Neuronal stem cell (in vitro differentiated cells): ENCODE data around the gene COG8.
A peak's percentile ranks its signal among the peaks of the same experiment; 100 is the strongest.
"Not testable (repeated sequence)": the region's sequence is repeated elsewhere in the genome, so short reads cannot be mapped to it uniquely, and the experiment has no call there.

ENCODE experiments used
- DNase-seq: peaks from one replicate; pipeline ENCODE4 v3.0.0-alpha.2; 2013; ENCODE audit warnings: low spot score
- H2AFZ ChIP-seq: one replicate; pipeline ENCODE4 v1.6.1; 2013; ENCODE audit warnings: mild to moderate bottlenecking, low read length, inconsistent platforms
- H2AK5ac ChIP-seq: 2 replicates; pipeline ENCODE4 v1.6.1; 2013; ENCODE audit warnings: low read depth, mild to moderate bottlenecking, inconsistent platforms, low read length, moderate library complexity, mixed read lengths
- H2BK120ac ChIP-seq: 2 replicates; pipeline ENCODE4 v1.6.1; 2013; ENCODE audit warnings: low read depth, mild to moderate bottlenecking, inconsistent platforms, low read length, moderate library complexity, mixed read lengths
- H2BK12ac ChIP-seq: one replicate; pipeline ENCODE4 v1.6.1; 2013; ENCODE audit warnings: low read length, inconsistent platforms
- H2BK15ac ChIP-seq: 2 replicates; pipeline ENCODE4 v1.6.1; 2013; ENCODE audit warnings: mild to moderate bottlenecking, low read length, inconsistent platforms, mixed read lengths
- H2BK5ac ChIP-seq: one replicate; pipeline ENCODE4 v1.6.1; 2013; ENCODE audit warnings: inconsistent platforms, mild to moderate bottlenecking, low read length, moderate library complexity
- H3K14ac ChIP-seq: one replicate; pipeline ENCODE4 v1.6.1; 2013; ENCODE audit warnings: low read length, inconsistent platforms
- H3K18ac ChIP-seq: 2 replicates; pipeline ENCODE4 v1.6.1; 2013; ENCODE audit warnings: low read length, inconsistent platforms
- H3K23ac ChIP-seq: 2 replicates; pipeline ENCODE4 v1.6.1; 2013; ENCODE audit warnings: low read depth, mild to moderate bottlenecking, mixed read lengths, low read length, inconsistent platforms; ENCODE audit not compliant: poor library complexity
- H3K27ac ChIP-seq: replicated peaks from 3 replicates; pipeline ENCODE4 v1.5.1; 2013; ENCODE audit warnings: low read length, inconsistent platforms
- H3K27me3 ChIP-seq, 3 experiments: 2 replicates each; pipeline ENCODE4 v1.6.1; 2013; ENCODE audit warnings: low read length in 3 of 3, mild to moderate bottlenecking in 2 of 3, inconsistent platforms in 1 of 3, low read depth in 1 of 3, mixed read lengths in 1 of 3, moderate library complexity in 1 of 3; ENCODE audit not compliant: control insufficient read depth in 3 of 3, insufficient read depth in 3 of 3
- H3K36me3 ChIP-seq, 2 donors: replicated peaks in 1 of 2; 2 replicates each; pipeline ENCODE4 v1.6.1; 2013; ENCODE audit warnings: low read length in 2 of 2; ENCODE audit not compliant: control insufficient read depth in 2 of 2, insufficient read depth in 2 of 2
- H3K4ac ChIP-seq: 2 replicates; pipeline ENCODE4 v1.6.1; 2013; ENCODE audit warnings: inconsistent platforms, mild to moderate bottlenecking, low read length, moderate library complexity
- H3K4me1 ChIP-seq, 2 donors: 1 replicate in 1 of 2; 2 replicates in 1 of 2; pipeline ENCODE4 v1.6.1; 2013; ENCODE audit warnings: low read length in 2 of 2, low read depth in 1 of 2; ENCODE audit not compliant: control insufficient read depth in 2 of 2, insufficient read depth in 1 of 2
- H3K4me2 ChIP-seq: one replicate; pipeline ENCODE4 v1.6.1; 2013; ENCODE audit warnings: mild to moderate bottlenecking, low read length, inconsistent platforms; ENCODE audit not compliant: insufficient read depth, poor library complexity, severe bottlenecking
- H3K4me3 ChIP-seq, 2 donors: 2 replicates each; pipeline ENCODE4 v1.5.1; 2013; ENCODE audit warnings: low read length in 2 of 2, mild to moderate bottlenecking in 2 of 2, inconsistent platforms in 1 of 2, moderate library complexity in 1 of 2
- H3K79me1 ChIP-seq: one replicate; pipeline ENCODE4 v1.6.1; 2013; ENCODE audit warnings: low read depth, mild to moderate bottlenecking, inconsistent platforms, low read length, moderate library complexity
- H3K9ac ChIP-seq: one replicate; pipeline ENCODE4 v1.6.1; 2013; ENCODE audit warnings: mild to moderate bottlenecking, low read depth, low read length, inconsistent platforms; ENCODE audit not compliant: poor library complexity
- H3K9me3 ChIP-seq, 2 donors: replicated peaks in 1 of 2; 2 replicates each; pipeline versions ENCODE3 to v1.6.1; 2013; ENCODE audit warnings: low read length in 2 of 2, mild to moderate bottlenecking in 2 of 2, inconsistent platforms in 1 of 2, low read depth in 1 of 2, mixed read lengths in 1 of 2, moderate library complexity in 1 of 2; ENCODE audit not compliant: control insufficient read depth in 2 of 2, insufficient read depth in 1 of 2
- H4K8ac ChIP-seq: one replicate; pipeline ENCODE4 v1.6.1; 2013; ENCODE audit warnings: low read depth, mild to moderate bottlenecking, inconsistent platforms, low read length, moderate library complexity
- H4K91ac ChIP-seq: one replicate; pipeline ENCODE4 v1.6.1; 2013; ENCODE audit warnings: low read length, low read depth, mild to moderate bottlenecking, inconsistent platforms; ENCODE audit not compliant: poor library complexity
- WGBS, 2 donors: extraction: QIAGEN DNeasy Blood & Tissue Kit; methylation state at CpG; one replicate each; pipeline ENCODE4 v1.1.7; 2013; ENCODE audit warnings: missing lambda C conversion rate in 2 of 2, mixed read lengths in 1 of 2; ENCODE audit not compliant: insufficient read length in 2 of 2, insufficient replicate concordance in 1 of 2; ENCODE audit errors: extremely low coverage in 2 of 2; 5-methylcytosine and 5-hydroxymethylcytosine counted together

The COG8 gene

DNA sequence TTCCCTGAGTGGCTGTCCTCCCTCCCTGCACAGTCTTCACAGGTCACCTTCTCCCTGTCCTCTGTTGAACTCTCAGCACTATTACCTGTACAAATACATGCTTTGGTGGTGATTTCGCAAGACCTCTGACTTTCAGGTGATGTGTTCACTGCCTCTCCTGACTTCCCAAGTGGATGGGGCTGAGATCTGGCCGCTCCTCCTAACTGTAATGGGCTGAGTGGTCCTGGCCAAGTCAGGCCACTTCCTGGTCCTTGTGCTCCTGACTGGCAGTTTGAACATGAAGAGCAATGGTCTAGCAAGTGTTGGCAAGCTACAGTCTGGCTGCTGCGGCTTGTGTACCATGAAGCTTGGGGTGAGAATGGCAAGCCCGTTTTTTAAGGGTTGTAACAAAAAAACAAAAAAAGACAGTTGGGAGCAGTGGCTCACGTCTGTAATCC lies 23.9 kb upstream of the COG8 start:
- H3K27ac ChIP-seq = no peak overlapping the region
- DNase-seq = no peak
- no peak overlapping the region for H4K8ac ChIP-seq
- no peak overlapping the region for H3K4ac ChIP-seq
- H3K79me1 ChIP-seq = no peaks in the 10 kb centered on the region
- H3K27me3 ChIP-seq = no peaks in the 10 kb centered on the region
- no peak overlapping the region for H2BK15ac ChIP-seq
- no peaks in the 10 kb centered on the region for H3K9me3 ChIP-seq
- no peak overlapping the region for H2AK5ac ChIP-seq
- no peak overlapping the region for H2BK12ac ChIP-seq
- H2BK5ac ChIP-seq = no peak overlapping the region
- H3K14ac ChIP-seq = no peak overlapping the region
- H3K4me1 ChIP-seq = no peaks in the 10 kb centered on the region
- H2AFZ ChIP-seq = no peak overlapping the region
- H3K4me3 ChIP-seq = peak overlapping the region in 1 of 2 donors; percentile 7
- H3K4me2 ChIP-seq = no peak overlapping the region
- no peak overlapping the region for H3K9ac ChIP-seq
- WGBS, 2 donors = no CpG with 5 or more reads among the region's 5 CpGs
- no peak overlapping the region for H3K23ac ChIP-seq
- peaks cover 34 to 85% of the 10 kb centered on the region in 2 donors for H3K36me3 ChIP-seq
- no peak overlapping the region for H2BK120ac ChIP-seq
- no peak overlapping the region for H3K18ac ChIP-seq
- no peak overlapping the region for H4K91ac ChIP-seq

DNA sequence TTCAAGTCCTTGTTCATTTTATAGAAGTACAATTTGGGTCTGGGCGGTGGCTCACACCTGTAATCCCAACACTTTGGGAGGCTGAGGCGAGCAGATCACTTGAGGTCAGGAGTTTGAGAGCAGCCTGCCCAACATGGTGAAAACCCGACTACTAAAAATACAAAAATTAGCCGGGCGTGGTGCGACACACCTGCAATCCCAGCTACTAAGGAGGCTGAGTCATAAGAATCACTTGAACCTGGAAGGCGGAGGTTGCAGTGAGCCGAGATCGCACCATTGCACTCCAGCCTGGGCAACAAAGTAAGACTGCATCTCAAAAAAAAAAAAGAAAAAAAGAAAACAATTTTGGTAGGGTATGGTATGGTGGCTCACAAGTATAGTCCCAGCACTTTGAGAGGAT lies 20.7 kb upstream of the COG8 start:
- not testable (repeated sequence) for H4K8ac ChIP-seq

GRCh38 chr16:69351309-69352027 lies 12.1 kb upstream of the COG8 start, which contains the start of gene TMED6:
Gene TMED6 (minus strand): TSS chr16:69351786. CDS start chr16:69351753, 33 bp downstream.
- Histone ChIP-seq H3K4me1 (no peaks in the 10 kb centered on the region), H3K4me2 (no peak within 1 kb of the TSS), H3K4me3 (no peak within 1 kb of the TSS), H2BK120ac (no peak within 1 kb of the TSS), H2AFZ (no peak within 1 kb of the TSS), H2BK12ac (no peak within 1 kb of the TSS), H4K8ac (no peak within 1 kb of the TSS), H3K14ac (no peak within 1 kb of the TSS), H3K79me1 (peaks cover 2% of the 10 kb centered on the region), H4K91ac (no peak within 1 kb of the TSS), H3K18ac (no peak within 1 kb of the TSS), H2BK15ac (no peak within 1 kb of the TSS), H3K23ac (no peak within 1 kb of the TSS), H3K9me3 (no peaks in the 10 kb centered on the region), H3K4ac (no peak within 1 kb of the TSS), H2BK5ac (no peak within 1 kb of the TSS), H3K27me3 (no peaks in the 10 kb centered on the region), H3K9ac (no peak within 1 kb of the TSS), H3K27ac (no peak within 1 kb of the TSS), H2AK5ac (no peak within 1 kb of the TSS), H3K36me3 (peaks cover 1 to 62% of the 10 kb centered on the region in 2 donors)
- WGBS, 2 donors = no CpG with 5 or more reads among the region's 12 CpGs
- DNase-seq = no peak

More for the DNA sequence above, 20.7 kb upstream of the COG8 start:
- not testable (repeated sequence) for H2BK120ac ChIP-seq, H3K9me3 ChIP-seq, H3K4me3 ChIP-seq, H2BK12ac ChIP-seq, H3K27me3 ChIP-seq, H2BK5ac ChIP-seq, H3K9ac ChIP-seq, H3K4me2 ChIP-seq, H3K18ac ChIP-seq, H2AFZ ChIP-seq, H3K4me1 ChIP-seq, H3K4ac ChIP-seq, H3K23ac ChIP-seq, DNase-seq, H3K27ac ChIP-seq, H3K79me1 ChIP-seq, H2AK5ac ChIP-seq, H4K91ac ChIP-seq, H3K14ac ChIP-seq, H2BK15ac ChIP-seq
- peaks cover 12 to 77% of the 10 kb centered on the region in 2 donors for H3K36me3 ChIP-seq
- no CpG with 5 or more reads among the region's 9 CpGs for WGBS, 2 donors

DNA sequence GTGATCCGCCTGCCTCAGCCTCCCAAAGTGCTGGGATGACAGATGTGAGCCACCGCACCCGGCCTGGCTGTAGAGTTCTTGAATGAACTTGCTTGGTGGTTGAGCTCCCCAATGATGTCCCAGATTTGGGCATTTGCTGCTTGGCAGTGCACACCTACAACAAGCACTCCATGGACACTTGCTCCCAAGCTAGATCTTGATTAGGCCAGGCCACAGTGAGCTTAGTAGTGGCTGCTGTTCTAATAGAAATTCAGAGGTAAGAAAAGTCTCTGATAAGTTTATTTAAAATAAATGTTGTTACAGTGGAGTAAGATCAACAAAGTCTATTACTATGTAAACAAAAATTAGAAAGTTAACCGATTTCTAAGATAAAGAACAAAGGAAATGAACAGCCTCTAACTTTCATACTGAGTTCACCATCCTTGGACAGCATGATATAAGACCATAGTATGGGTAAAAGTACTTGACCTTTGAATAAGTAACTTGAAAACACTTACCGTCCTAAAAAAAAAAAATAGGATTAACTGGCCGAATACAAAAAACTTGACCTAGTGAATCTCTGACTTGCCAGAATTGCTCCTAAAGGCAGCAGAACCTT lies 11.3 kb upstream of the COG8 start:
- Histone ChIP-seq H2BK15ac (no peak overlapping the region), H3K27me3 (no peaks in the 10 kb centered on the region), H3K27ac (no peak overlapping the region), H4K91ac (no peak overlapping the region), H2BK12ac (no peak overlapping the region), H2BK5ac (no peak overlapping the region), H3K4me3 (no peak overlapping the region), H3K4me1 (no peaks in the 10 kb centered on the region), H3K4me2 (no peak overlapping the region), H3K9ac (no peak overlapping the region), H3K18ac (no peak overlapping the region), H3K9me3 (no peaks in the 10 kb centered on the region), H3K79me1 (peaks cover 2% of the 10 kb centered on the region), H3K14ac (no peak overlapping the region), H2BK120ac (no peak overlapping the region), H3K23ac (no peak overlapping the region), H2AK5ac (no peak overlapping the region), H3K36me3 (peaks cover 0 to 59% of the 10 kb centered on the region in 2 donors), H3K4ac (no peak overlapping the region), H4K8ac (no peak overlapping the region), H2AFZ (no peak overlapping the region)
- no peak for DNase-seq
- WGBS, 2 donors = no CpG with 5 or more reads among the region's 6 CpGs
